Measurements from ENCODE around the gene CCR8.
"Not testable (repeated sequence)": the region's sequence is repeated elsewhere in the genome, so short reads cannot be mapped to it uniquely, and the experiment has no call there.

CCR8 gene

DNA sequence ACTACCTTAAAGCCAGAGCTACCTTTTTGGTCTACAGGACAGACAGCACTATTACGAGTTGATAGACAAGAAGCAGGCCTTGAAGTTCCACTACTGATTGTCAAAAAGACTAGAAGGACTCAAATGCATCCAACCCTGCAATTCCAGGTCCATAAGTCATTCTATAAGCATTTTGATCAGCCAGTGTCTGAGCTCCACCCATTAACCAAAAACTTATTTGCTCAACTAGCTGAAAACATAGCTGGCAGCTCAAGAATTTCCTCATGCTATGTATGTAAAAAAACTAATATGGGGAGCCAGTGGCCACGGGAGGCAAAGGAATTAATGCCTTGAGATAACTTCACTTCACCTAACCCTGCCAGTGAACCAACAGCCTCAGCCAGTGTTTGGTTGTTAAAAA, 21.6 kb downstream of the CCR8 start:
- DNase-seq = not testable (repeated sequence)

DNA sequence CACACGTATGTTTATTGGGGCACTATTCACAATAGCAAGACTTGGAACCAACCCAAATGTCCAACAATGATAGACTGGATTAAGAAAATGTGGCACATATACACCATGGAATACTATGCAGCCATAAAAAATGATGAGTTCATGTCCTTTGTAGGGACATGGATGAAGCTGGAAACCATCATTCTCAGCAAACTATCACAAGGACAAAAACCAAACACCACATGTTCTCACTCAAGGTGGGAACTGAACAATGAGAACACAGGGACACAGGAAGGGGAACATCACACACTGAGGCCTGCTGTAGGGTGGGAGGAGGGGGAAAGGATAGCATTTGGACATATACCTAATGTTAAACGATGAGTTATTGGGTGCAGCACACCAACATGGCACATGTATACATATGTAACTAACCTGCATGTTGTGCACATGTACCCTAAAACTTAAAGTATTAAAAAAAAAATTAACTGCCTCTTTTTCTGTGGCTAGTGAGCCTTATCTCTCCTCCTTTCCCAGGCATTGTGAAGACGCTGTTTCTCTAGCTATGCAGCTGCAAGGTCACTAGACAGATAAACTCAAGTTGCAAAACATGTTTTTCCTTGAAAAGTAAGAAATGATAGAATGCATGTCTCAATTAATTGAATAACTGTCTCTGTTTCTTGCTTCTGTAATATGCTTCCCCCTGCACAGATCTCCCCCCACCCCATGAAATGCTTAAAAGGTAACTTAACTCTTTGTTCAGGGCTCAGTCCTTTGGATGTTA, 23.8 kb downstream of the CCR8 start:
- DNase-seq = not testable (repeated sequence)

- DNase-seq = no peak
These were observed 28.8 kb downstream of the CCR8 start for GRCh38 chr3:39358333-39358732.

- DNase-seq = no peak
These were observed 31.9 kb downstream of the CCR8 start for GRCh38 chr3:39361252-39361927.

DNA sequence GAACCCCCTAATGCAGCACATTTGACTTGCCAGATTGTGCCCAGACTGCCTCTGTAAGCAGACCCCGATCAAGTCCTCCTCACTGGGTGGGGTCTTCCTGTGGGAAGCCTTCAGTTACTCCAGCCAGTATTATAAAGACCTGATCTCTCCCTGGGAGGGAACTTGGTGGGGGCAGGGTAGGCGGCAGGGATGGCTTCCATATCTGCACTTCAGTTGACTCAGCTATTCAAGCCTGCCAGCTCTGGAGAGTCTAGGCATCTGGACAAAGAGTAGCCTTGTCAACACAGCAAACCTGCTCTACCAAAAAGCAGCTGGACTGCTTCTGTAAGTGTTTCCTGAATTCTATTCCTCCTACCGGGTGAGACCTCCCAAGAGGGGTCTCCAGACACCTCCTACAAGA, 32.7 kb downstream of the CCR8 start:
- no peak for DNase-seq

- no peak for DNase-seq
These were observed 33.3 kb downstream of the CCR8 start for GRCh38 chr3:39362812-39363211.

GRCh38 chr3:39370450-39370849, 40.9 kb downstream of the CCR8 start:
- not testable (repeated sequence) for DNase-seq

DNA sequence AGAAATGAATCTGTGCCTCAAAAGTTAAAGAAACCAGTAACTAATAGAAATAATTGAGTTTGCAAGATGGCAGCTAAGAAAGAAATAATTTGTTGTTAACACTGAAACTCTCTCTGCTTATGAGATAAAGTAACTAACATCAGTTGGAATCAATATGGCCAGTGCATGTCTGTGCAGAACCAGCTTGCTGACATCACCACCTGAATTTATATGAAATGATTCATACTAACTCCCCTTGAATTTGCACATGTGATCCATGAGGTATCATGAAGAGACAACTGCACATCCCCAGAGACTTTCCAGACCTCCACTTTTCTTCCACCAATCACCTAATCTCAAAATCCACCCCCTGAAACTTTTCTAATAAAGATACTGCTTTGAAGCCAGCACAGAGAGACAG, 43.3 kb downstream of the CCR8 start:
- no peak for DNase-seq

DNA sequence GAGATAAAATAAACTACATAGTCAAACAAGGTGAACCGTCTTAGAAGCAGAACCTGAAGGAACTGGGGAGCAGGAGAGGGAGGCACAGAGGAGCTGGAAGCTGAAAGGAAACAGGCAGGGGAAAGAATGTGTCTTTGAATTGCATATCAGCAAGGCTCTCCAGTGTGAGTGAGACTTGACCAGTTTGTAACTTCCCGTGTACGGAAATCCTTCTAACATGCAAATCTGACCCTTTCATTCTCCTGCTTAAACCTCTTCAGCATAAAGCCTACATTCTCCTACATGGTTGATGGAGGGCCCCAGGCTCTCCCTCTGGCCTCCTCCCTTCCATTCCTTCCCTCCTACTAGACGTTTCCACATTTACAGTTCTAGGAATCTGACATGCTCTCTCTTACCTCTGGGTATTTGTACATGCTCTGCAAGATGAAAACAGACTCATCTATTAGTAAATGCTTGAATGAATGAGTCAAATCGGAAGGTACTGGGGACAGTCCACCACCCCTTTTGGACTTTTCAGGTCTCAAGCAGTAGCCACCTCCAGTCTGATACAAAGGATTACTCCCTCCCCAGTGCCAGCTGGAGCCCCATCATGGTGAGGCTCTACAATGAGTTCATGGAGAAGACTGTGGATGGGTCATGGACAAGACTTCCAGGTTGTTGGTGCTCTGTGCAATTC, 47.6 kb downstream of the CCR8 start:
- no peak for DNase-seq

DNA sequence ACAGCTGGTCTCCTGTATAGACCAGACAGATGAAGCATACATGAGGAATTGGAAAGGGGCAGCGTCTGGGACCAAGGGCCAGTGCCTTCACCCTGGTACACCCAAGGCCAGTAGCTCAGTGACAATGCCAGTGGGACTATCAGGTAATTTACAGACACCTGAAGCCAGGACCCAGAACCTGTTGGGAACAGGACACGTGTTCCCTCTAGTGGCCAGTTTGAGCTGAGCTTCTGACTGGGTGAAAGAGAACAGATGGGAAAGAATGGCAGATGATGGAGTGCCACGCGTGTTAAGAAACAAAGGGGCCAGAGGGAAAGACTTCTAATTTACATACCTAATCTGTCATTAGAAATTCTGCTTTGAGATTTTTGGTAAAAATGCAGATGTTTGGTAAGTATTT, 48.6 kb downstream of the CCR8 start:
- no peak for DNase-seq

- DNase-seq = no peak
These were observed 49.7 kb downstream of the CCR8 start for GRCh38 chr3:39378957-39379777.

DNA sequence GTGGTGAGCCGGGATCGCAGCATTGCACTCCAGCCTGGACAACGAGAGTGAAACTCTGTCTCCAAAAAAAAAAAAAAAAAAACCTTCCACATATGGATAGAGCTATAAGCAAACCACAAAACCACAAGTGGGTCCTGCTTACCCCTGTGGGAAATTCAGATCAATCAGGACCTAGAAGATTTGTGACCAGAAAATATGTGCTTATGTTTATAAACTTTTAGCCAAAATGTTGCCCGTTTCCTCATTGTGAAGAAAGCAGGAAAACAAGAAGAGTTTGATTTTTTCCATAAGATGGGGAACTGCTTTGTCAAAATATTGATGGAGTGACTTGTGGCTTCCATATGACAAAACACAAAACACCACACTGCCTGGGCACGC, 50.3 kb downstream of the CCR8 start:
- no peak for DNase-seq

DNA sequence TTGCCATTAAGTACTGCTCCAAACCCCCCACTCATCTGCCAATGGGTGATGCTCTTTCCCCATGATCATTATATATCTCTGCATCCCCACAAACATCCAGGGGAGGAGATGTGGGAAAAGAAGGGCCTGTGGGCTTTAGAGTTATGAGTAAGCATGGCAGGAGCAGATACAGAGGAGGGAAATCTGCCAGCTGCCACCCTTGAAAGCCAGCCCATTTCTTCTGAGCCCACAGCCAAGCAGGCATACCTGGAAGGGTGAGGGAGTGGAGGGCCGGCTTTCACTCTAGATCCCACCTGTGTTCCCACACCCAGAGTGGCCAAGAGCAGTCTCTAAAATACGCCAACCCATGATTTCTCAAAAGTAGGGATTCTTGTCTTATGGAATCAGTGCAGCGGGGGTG, 51.9 kb downstream of the CCR8 start:
- DNase-seq = no peak

Data from SIG-M5 (cell line).